H9 (cell line): ENCODE results near the gene ASXL1. TPM values are rescaled to one million over a fixed set of nuclear protein-coding genes. Genes with fewer than 3 reads are reported as not detected.

Experiments
- DNase-seq: peaks from one replicate; pipeline ENCODE4 v3.0.0-alpha.2; 2017
- H2AFZ ChIP-seq: one replicate; pipeline ENCODE4 v1.6.1; 2013; ENCODE audit warnings: mild to moderate bottlenecking, low read length, control low read depth, moderate library complexity
- H2AK5ac ChIP-seq: 2 replicates; pipeline ENCODE4 v1.6.1; 2013; ENCODE audit warnings: low read length, control low read depth, mixed read lengths; ENCODE audit not compliant: insufficient read length
- H2BK120ac ChIP-seq: one replicate; pipeline ENCODE4 v1.6.1; 2013; ENCODE audit warnings: low read depth, mild to moderate bottlenecking, low read length, control low read depth, inconsistent platforms; ENCODE audit not compliant: poor library complexity, severe bottlenecking
- H2BK12ac ChIP-seq: 2 replicates; pipeline ENCODE4 v1.6.1; 2013; ENCODE audit warnings: low read length, control low read depth, mixed read lengths, low read depth; ENCODE audit not compliant: insufficient read length
- H2BK15ac ChIP-seq: 2 replicates; pipeline ENCODE4 v1.6.1; 2013; ENCODE audit warnings: low read depth, low read length, control low read depth
- H2BK20ac ChIP-seq: one replicate; pipeline ENCODE4 v1.6.1; 2013; ENCODE audit warnings: low read depth, mild to moderate bottlenecking, low read length, control low read depth, inconsistent platforms; ENCODE audit not compliant: poor library complexity, severe bottlenecking
- H2BK5ac ChIP-seq: 2 replicates; pipeline ENCODE4 v1.6.1; 2013; ENCODE audit warnings: low read length, control low read depth, mixed read lengths; ENCODE audit not compliant: insufficient read length
- H3K14ac ChIP-seq: 2 replicates; pipeline ENCODE4 v1.6.1; 2013; ENCODE audit warnings: low read length, control low read depth; ENCODE audit not compliant: insufficient read depth
- H3K18ac ChIP-seq: 2 replicates; pipeline ENCODE4 v1.6.1; 2013; ENCODE audit warnings: low read depth, mild to moderate bottlenecking, mixed read lengths, low read length, control low read depth; ENCODE audit not compliant: insufficient read length
- H3K23ac ChIP-seq: 2 replicates; pipeline ENCODE4 v1.6.1; 2013; ENCODE audit warnings: low read length, control low read depth, mixed read lengths, low read depth; ENCODE audit not compliant: insufficient read length
- H3K23me2 ChIP-seq: 2 replicates; pipeline ENCODE4 v1.6.1; 2013; ENCODE audit warnings: low read depth, mild to moderate bottlenecking, mixed read lengths, low read length, control low read depth; ENCODE audit not compliant: insufficient read length, poor library complexity, severe bottlenecking
- H3K27ac ChIP-seq: 2 replicates; pipeline ENCODE4 v1.5.1; 2013; ENCODE audit warnings: low read length, control low read depth, mixed read lengths, low read depth; ENCODE audit not compliant: insufficient read length
- H3K27me3 ChIP-seq: 2 replicates; pipeline ENCODE4 v1.6.1; 2013; ENCODE audit warnings: low read length, control low read depth, inconsistent platforms; ENCODE audit not compliant: insufficient read depth
- H3K4ac ChIP-seq: 2 replicates; pipeline ENCODE4 v1.6.1; 2013; ENCODE audit warnings: low read depth, mild to moderate bottlenecking, control low read depth, inconsistent platforms, low read length, moderate library complexity
- H3K4me1 ChIP-seq: 2 replicates; pipeline ENCODE4 v1.6.1; 2013; ENCODE audit warnings: low read length, control low read depth, inconsistent platforms; ENCODE audit not compliant: insufficient read depth
- H3K4me2 ChIP-seq: 2 replicates; pipeline ENCODE4 v1.6.1; 2013; ENCODE audit warnings: low read length, control low read depth, mixed read lengths; ENCODE audit not compliant: insufficient read length, insufficient read depth
- H3K56ac ChIP-seq: 2 replicates; pipeline ENCODE4 v1.6.1; 2013; ENCODE audit warnings: low read depth, mild to moderate bottlenecking, mixed read lengths, low read length, control low read depth; ENCODE audit not compliant: insufficient read length
- H3K79me1 ChIP-seq: 2 replicates; pipeline ENCODE4 v1.6.1; 2013; ENCODE audit warnings: low read depth, mild to moderate bottlenecking, moderate library complexity, low read length, control low read depth, inconsistent platforms; ENCODE audit not compliant: insufficient read depth, poor library complexity, severe bottlenecking
- H3K79me2 ChIP-seq: 2 replicates; pipeline ENCODE4 v1.6.1; 2013; ENCODE audit warnings: low read length, control low read depth, inconsistent platforms; ENCODE audit not compliant: insufficient read depth
- H3K9ac ChIP-seq: 2 replicates; pipeline ENCODE4 v1.6.1; 2013; ENCODE audit warnings: low read length, control low read depth, mixed read lengths; ENCODE audit not compliant: insufficient read length; ENCODE audit errors: extremely low read depth
- H3K9me3 ChIP-seq: one replicate; pipeline ENCODE4 v1.6.1; 2013; ENCODE audit warnings: low read depth, low read length, inconsistent platforms; ENCODE audit not compliant: control insufficient read depth
- H3T11ph ChIP-seq: one replicate; pipeline ENCODE4 v1.6.1; 2013; ENCODE audit warnings: mild to moderate bottlenecking, low read length, control low read depth, inconsistent platforms
- H4K20me1 ChIP-seq: one replicate; pipeline ENCODE4 v1.6.1; 2013; ENCODE audit not compliant: control insufficient read depth, insufficient read length, insufficient read depth
- H4K5ac ChIP-seq: 2 replicates; pipeline ENCODE4 v1.6.1; 2013; ENCODE audit warnings: low read depth, mild to moderate bottlenecking, mixed read lengths, low read length, control low read depth; ENCODE audit not compliant: insufficient read length
- H4K8ac ChIP-seq: replicated peaks from 2 replicates; pipeline ENCODE4 v1.6.1; 2013; ENCODE audit warnings: low read length, control low read depth, mixed read lengths, low read depth; ENCODE audit not compliant: insufficient read length
- H4K91ac ChIP-seq: 2 replicates; pipeline ENCODE4 v1.6.1; 2013; ENCODE audit warnings: low read depth, mild to moderate bottlenecking, moderate library complexity, mixed read lengths, low read length, control low read depth; ENCODE audit not compliant: insufficient read length
- H3K27ac Mint-ChIP-seq, 3 experiments: 2 replicates in 2 of 3; 3 replicates in 1 of 3; pipeline ENCODE4 v1.8.0; 2020 to 2021; ENCODE audit warnings: mixed read lengths in 3 of 3, mild to moderate bottlenecking in 1 of 3, moderate library complexity in 1 of 3
- H3K27me3 Mint-ChIP-seq: 2 replicates; pipeline ENCODE4 v1.8.0; 2021; ENCODE audit warnings: low read depth, mild to moderate bottlenecking, moderate library complexity, mixed read lengths
- H3K36me3 Mint-ChIP-seq, 3 experiments: 2 replicates in 2 of 3; 3 replicates in 1 of 3; pipeline ENCODE4 v1.8.0; 2020 to 2021; ENCODE audit warnings: low read depth in 3 of 3, mixed read lengths in 3 of 3; ENCODE audit not compliant: insufficient read depth in 1 of 3
- H3K4me1 Mint-ChIP-seq, 2 experiments: 2 replicates each; pipeline ENCODE4 v1.8.0; 2020; ENCODE audit warnings: mixed read lengths in 2 of 2
- H3K4me3 Mint-ChIP-seq, 2 experiments: 2 replicates in 1 of 2; 3 replicates in 1 of 2; pipeline ENCODE4 v1.8.0; 2020 to 2021; ENCODE audit warnings: mild to moderate bottlenecking in 2 of 2, mixed read lengths in 2 of 2, moderate library complexity in 1 of 2
- H3K9me3 Mint-ChIP-seq, 2 experiments: 2 replicates in 1 of 2; 3 replicates in 1 of 2; pipeline ENCODE4 v1.8.0; 2020; ENCODE audit warnings: mild to moderate bottlenecking in 2 of 2, mixed read lengths in 2 of 2, moderate library complexity in 1 of 2
- WGBS: extraction: QIAGEN DNeasy Blood & Tissue Kit; methylation state at CpG from one replicate; pipeline ENCODE4 v1.1.7; 2013; ENCODE audit warnings: missing lambda C conversion rate, low lambda C conversion rate, mixed read lengths; ENCODE audit not compliant: insufficient read length; ENCODE audit errors: extremely low coverage; 5-methylcytosine and 5-hydroxymethylcytosine counted together
- total RNA-seq: library from RNA; stranded (reverse); gene quantifications from 2 replicates; pipeline ENCODE4 v1.2.1, GENCODE V29; 2021
- TF ChIP-seq, protein P1 (sequence below): fragments of 200-600 bp; sonication (generic); conservative IDR thresholded peaks from 3 replicates; pipeline ENCODE4 v1.8.0; 2021; ENCODE audit warnings: antibody characterized with exemption, mild to moderate bottlenecking

Gene ASXL1
- total RNA-seq, 1 experiment from 2014 or later = 39.5 TPM

DNA sequence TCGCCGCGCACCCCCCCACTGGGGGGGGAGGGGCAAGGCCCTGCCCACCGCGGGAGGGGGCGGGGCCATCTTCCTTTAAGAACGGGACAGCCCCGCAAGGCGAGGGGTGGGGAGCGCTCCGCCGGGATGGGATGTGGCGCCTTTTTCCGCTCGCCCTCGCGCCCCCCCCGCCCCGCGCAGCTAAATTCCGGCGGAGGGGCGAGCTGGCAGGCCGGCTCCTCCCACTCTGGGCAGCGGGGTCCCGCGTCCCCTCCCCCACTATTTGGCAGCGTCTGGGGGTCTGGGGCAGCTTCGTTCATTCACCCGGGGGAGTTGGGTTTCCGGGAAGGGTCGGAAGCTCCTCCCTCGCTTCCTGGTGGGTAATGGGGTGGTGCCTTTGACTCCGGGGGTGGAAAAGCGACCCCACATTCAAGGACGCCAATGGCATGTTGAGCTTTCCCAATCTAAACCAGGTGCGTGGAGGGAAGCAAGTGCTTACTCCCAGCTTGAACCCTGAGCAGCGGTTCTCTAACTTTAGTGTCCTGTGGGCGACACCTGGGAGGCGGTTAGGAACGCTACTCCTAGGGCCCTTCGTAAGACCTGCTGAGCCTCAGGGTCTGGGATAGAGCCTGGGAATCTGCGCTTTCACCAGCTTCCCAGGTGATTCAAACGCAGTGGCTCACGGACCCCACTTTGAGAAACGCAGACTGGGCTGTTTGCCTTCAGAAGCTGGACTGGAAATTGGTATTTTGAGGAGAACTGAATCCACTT lies 927 bp downstream of the ASXL1 start:
- no peak overlapping the region for H2BK5ac ChIP-seq
- H2BK120ac ChIP-seq = no peak overlapping the region
- WGBS = no CpG with 5 or more reads among the region's 46 CpGs
- Mint-ChIP-seq H3K27me3 (peaks cover 86% of the 10 kb centered on the region), H3K4me1 (peaks cover 12 to 15% of the 10 kb centered on the region in 2 experiments), H3K4me3 (peak overlapping the region; percentile 62 to 80), H3K9me3 (no peaks in the 10 kb centered on the region; a peak in 1 of 5 replicates), H3K27ac (peak overlapping the region in 1 of 3 experiments; percentile 90; a peak in 2 of 7 replicates), H3K36me3 (peaks cover 0 to 8% (median 3%) of the 10 kb centered on the region in 3 experiments; a peak in 4 of 7 replicates)
- H3K18ac ChIP-seq = no peak overlapping the region
- H4K91ac ChIP-seq = no peak overlapping the region
- H2BK20ac ChIP-seq = no peak overlapping the region
- H4K5ac ChIP-seq = no peak overlapping the region
- no peaks in the 10 kb centered on the region for H3K4me1 ChIP-seq
- H3K9ac ChIP-seq = no peak overlapping the region
- no peak overlapping the region for H2AFZ ChIP-seq
- no peak overlapping the region for H2BK15ac ChIP-seq
- H3K56ac ChIP-seq = no peak overlapping the region
- no peaks in the 10 kb centered on the region for H3K79me1 ChIP-seq
- H4K8ac ChIP-seq = no peak overlapping the region
- no peaks in the 10 kb centered on the region for H4K20me1 ChIP-seq
- peaks cover 6% of the 10 kb centered on the region for H3K23me2 ChIP-seq
- H2BK12ac ChIP-seq = no peak overlapping the region
- H3K4ac ChIP-seq = no peak overlapping the region
- no peak overlapping the region for H3K14ac ChIP-seq
- no peaks in the 10 kb centered on the region for H3K79me2 ChIP-seq
- no peak overlapping the region for H3T11ph ChIP-seq
- H3K9me3 ChIP-seq = no peaks in the 10 kb centered on the region
- H3K4me2 ChIP-seq = peak overlapping the region; percentile 1
- H3K23ac ChIP-seq = no peak overlapping the region
- TF ChIP-seq, protein P1, sequence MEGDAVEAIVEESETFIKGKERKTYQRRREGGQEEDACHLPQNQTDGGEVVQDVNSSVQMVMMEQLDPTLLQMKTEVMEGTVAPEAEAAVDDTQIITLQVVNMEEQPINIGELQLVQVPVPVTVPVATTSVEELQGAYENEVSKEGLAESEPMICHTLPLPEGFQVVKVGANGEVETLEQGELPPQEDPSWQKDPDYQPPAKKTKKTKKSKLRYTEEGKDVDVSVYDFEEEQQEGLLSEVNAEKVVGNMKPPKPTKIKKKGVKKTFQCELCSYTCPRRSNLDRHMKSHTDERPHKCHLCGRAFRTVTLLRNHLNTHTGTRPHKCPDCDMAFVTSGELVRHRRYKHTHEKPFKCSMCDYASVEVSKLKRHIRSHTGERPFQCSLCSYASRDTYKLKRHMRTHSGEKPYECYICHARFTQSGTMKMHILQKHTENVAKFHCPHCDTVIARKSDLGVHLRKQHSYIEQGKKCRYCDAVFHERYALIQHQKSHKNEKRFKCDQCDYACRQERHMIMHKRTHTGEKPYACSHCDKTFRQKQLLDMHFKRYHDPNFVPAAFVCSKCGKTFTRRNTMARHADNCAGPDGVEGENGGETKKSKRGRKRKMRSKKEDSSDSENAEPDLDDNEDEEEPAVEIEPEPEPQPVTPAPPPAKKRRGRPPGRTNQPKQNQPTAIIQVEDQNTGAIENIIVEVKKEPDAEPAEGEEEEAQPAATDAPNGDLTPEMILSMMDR = no peak
- peaks cover 28% of the 10 kb centered on the region; the same call in 1 of the 2 replicates for H3K27me3 ChIP-seq
- H3K27ac ChIP-seq = no peak overlapping the region
- H2AK5ac ChIP-seq = no peak overlapping the region
- DNase-seq = peak; percentile 91
